ENCODE data around the gene PATE4.
"Not testable (repeated sequence)": the region's sequence is repeated elsewhere in the genome, so short reads cannot be mapped to it uniquely, and the experiment has no call there.

PATE4 gene

DNA sequence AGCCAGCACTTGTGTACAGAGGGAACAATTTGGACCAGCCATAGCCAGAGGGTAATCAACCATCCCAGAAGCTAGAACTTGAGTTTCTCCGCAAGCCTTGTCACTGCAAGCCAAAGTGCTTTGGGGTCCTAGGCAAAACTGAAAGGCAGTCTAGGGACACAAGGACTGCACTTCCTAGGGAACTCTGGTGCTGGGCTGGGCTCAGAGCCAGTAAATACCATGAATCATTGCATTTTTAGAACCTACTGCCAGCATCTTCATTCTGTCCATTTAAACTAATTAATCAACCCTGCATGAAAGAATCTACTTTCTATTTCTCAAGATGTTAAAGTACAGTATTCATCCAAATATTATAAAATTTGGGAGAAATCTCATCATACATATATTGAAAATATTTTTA, 25.2 kb upstream of the PATE4 start:
- ChIA-PET POLR2A (no interaction called here), CTCF (no interaction called here)
- no peak for DNase-seq (ENCODE audit: extremely low spot score)
- TF ChIP-seq HDGF (IDR thresholded peaks at IDR 0.05; ENCODE audit: borderline replicate concordance) (no peak), CTBP1 (IDR thresholded peaks at IDR 0.05; ENCODE audit: borderline replicate concordance) (no peak), FOXM1 (IDR thresholded peaks at IDR 0.05; ENCODE audit: borderline replicate concordance) (no peak), LEF1 (IDR thresholded peaks at IDR 0.05; ENCODE audit: borderline replicate concordance) (no peak), FOXA1 (IDR thresholded peaks at IDR 0.05) (no peak), ARNT (IDR thresholded peaks at IDR 0.05) (no peak)

DNA sequence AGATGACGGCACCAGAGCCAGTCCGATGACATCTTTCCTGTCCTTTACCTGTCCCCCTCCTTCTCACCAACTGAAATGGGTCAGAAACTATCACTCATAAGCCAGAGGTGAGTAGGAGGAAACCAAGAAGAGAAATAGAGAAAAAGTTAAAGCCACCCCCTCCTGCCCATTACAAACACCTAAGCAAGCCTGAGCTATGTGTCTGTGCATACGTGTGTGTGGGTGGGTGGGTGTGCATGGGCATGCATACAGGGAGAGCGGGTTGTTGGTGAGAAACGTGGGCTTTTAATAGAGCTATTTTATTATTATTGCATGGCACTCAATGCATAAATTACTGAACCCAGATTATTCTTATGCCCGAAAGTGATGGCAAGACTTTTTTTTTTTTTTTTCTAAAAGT, 2.6 kb downstream of the PATE4 start:
- no peak for DNase-seq (ENCODE audit: extremely low spot score)
- POLR2A ChIA-PET = interaction anchor here (0.6 kb wide), 1 partner anchor 399 kb away, joined by 3 read pairs; no protein-coding TSS in a partner anchor
- TF ChIP-seq FOXA1 (IDR thresholded peaks at IDR 0.05) (no peak), NFRKB (IDR thresholded peaks at IDR 0.05) (no peak), SUZ12 (IDR thresholded peaks at IDR 0.05) (no peak)
- CTCF ChIA-PET = no interaction called here

DNA sequence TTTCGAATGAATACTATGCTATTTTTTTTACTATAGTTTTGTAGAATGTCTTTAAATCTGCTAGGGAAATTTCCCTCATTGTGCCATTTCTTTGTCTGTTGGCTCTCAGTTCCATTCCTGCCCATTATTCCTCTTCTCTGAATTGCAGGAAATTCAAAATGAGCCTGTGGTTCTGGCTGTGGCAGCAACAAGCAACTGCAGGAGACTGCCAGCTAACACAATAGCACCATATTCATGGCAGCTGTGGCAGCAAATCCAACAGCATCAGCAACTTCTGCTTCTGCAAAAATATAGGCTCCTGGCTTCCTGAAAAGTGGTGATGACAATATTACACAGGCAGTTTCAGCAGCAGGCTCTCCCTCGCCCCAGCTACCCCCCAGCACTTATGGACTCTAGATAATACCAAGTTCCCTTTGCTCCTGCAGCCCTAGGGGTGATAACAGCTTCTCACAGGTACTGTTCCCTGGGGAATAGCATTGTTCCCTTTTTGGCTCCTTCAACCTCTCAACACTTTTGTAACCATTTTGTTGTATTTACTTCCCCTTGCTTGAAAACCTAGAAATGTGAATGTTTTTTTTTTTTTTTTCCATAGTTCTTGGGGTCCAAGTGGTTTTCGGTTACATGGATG, 9.3 kb downstream of the PATE4 start:
- CTCF ChIA-PET = no interaction called here
- no peak for DNase-seq (ENCODE audit: extremely low spot score)
- no peak for TF ChIP-seq CTBP1 (IDR thresholded peaks at IDR 0.05; ENCODE audit: borderline replicate concordance)
- no peak for TF ChIP-seq L3MBTL2 (conservative IDR thresholded peaks at IDR 0.05)
- TF ChIP-seq SP1 (IDR thresholded peaks at IDR 0.05) = no peak
- no peak for TF ChIP-seq ELF4 (IDR thresholded peaks at IDR 0.05)
- no peak for TF ChIP-seq BHLHE40 (IDR thresholded peaks at IDR 0.05; ENCODE audit: borderline replicate concordance)
- TF ChIP-seq FOXK2 (IDR thresholded peaks at IDR 0.05) = no peak
- no peak for TF ChIP-seq FOXM1 (IDR thresholded peaks at IDR 0.05; ENCODE audit: borderline replicate concordance)
- TF ChIP-seq HDGF (IDR thresholded peaks at IDR 0.05; ENCODE audit: borderline replicate concordance) = no peak
- no peak for TF ChIP-seq ZNF384 (IDR thresholded peaks at IDR 0.05)
- TF ChIP-seq, protein P1, sequence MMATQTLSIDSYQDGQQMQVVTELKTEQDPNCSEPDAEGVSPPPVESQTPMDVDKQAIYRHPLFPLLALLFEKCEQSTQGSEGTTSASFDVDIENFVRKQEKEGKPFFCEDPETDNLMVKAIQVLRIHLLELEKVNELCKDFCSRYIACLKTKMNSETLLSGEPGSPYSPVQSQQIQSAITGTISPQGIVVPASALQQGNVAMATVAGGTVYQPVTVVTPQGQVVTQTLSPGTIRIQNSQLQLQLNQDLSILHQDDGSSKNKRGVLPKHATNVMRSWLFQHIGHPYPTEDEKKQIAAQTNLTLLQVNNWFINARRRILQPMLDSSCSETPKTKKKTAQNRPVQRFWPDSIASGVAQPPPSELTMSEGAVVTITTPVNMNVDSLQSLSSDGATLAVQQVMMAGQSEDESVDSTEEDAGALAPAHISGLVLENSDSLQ (IDR thresholded peaks at IDR 0.05) = no peak
- no peak for TF ChIP-seq ARNT (IDR thresholded peaks at IDR 0.05)
- TF ChIP-seq LEF1 (IDR thresholded peaks at IDR 0.05; ENCODE audit: borderline replicate concordance) = no peak
- no peak for TF ChIP-seq NFRKB (IDR thresholded peaks at IDR 0.05)
- TF ChIP-seq FOXA1 (IDR thresholded peaks at IDR 0.05) = no peak
- no peak for TF ChIP-seq TARDBP (IDR thresholded peaks at IDR 0.05)
- POLR2A ChIA-PET = no interaction called here

DNA sequence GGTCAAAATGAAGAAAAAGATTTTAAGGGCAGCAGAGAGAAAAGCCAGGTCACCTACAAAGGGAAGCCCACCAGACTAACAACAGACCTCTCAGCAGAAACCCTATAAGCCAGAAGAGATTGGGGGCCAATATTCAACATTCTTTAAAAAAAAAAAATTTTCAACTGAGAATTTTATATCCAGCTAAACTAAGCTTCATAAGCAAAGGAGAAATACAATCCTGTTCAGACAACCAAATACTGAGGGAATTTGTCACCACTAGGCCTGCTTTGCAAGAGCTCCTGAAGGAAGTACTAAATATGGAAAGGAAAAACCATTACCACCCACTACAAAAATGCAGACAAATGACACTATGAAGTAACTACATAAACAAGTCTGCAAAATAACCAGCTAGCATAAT, 13.1 kb downstream of the PATE4 start:
- no peak for DNase-seq (ENCODE audit: extremely low spot score)
- ChIA-PET POLR2A (no interaction called here), CTCF (no interaction called here)
- no peak for TF ChIP-seq SUZ12 (IDR thresholded peaks at IDR 0.05)
- TF ChIP-seq FOXM1 (IDR thresholded peaks at IDR 0.05; ENCODE audit: borderline replicate concordance) = no peak
- no peak for TF ChIP-seq BHLHE40 (IDR thresholded peaks at IDR 0.05; ENCODE audit: borderline replicate concordance)
- no peak for TF ChIP-seq L3MBTL2 (conservative IDR thresholded peaks at IDR 0.05)
- no peak for TF ChIP-seq CTBP1 (IDR thresholded peaks at IDR 0.05; ENCODE audit: borderline replicate concordance)
- TF ChIP-seq ARNT (IDR thresholded peaks at IDR 0.05) = no peak
- no peak for TF ChIP-seq FOXA1 (IDR thresholded peaks at IDR 0.05)
- no peak for TF ChIP-seq HDGF (IDR thresholded peaks at IDR 0.05; ENCODE audit: borderline replicate concordance)
- no peak for TF ChIP-seq TARDBP (IDR thresholded peaks at IDR 0.05)
- TF ChIP-seq FOXK2 (IDR thresholded peaks at IDR 0.05) = no peak
- TF ChIP-seq SP1 (IDR thresholded peaks at IDR 0.05) = no peak
- no peak for TF ChIP-seq ELF4 (IDR thresholded peaks at IDR 0.05)
- TF ChIP-seq NFRKB (IDR thresholded peaks at IDR 0.05) = no peak
- TF ChIP-seq LEF1 (IDR thresholded peaks at IDR 0.05; ENCODE audit: borderline replicate concordance) = no peak
- TF ChIP-seq, protein P1 (IDR thresholded peaks at IDR 0.05) = no peak
- TF ChIP-seq ZNF384 (IDR thresholded peaks at IDR 0.05) = no peak

DNA sequence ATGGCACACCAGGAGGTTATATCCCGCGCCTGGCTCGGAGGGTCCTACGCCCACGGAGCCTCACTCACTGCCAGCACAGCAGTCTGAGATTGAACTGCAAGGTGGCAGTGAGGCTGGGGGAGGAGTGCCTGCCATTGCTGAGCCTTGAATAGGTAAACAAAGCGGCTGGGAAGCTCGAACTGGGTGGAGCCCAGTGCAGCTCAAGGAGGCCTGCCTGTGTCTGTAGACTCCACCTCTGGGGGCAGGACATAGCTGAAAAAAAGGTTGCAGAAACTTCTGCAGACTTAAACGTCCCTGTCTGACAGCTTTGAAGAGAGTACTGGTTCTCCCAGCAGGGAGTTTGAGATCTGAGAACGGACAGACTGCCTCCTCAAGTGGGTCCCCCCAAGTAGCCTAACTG, 24.6 kb downstream of the PATE4 start:
- DNase-seq (ENCODE audit: extremely low spot score); CTCF ChIA-PET; POLR2A ChIA-PET: not testable (repeated sequence)

DNA sequence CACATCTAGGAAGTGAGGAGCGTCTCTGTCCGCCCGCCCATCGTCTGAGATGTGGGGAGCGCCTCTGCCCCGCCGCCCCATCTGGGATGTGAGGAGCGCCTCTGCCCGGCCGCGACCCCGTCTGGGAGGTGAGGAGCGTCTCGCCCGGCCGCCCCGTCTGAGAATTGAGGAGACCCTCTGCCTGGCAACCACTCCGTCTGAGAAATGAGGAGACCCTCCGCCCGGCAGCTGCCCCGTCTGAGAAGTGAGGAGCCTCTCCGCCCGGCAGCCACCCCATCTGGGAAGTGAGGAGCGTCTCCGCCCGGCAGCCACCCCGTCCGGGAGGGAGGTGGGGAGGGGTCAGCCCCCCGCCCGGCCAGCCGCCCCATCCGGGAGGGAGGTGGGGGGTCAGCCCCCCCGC, 29.7 kb downstream of the PATE4 start:
- CTCF ChIA-PET; DNase-seq (ENCODE audit: extremely low spot score); POLR2A ChIA-PET: not testable (repeated sequence)

DNA sequence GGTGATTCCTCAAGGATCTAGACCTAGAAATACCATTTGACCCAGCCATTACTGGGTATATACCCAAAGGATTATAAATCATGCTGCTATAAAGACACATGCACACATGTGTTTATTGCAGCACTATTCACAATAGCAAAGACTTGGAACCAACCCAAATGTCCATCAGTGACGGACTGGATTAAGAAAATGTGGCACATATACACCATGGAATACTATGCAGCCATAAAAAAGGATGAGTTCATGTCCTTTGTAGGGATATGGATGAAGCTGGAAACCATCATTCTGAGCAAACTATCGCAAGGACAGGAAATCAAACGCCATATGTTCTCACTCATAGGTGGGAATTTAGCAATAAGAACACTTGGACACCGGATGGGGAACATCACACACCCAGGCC, 32.2 kb downstream of the PATE4 start:
- DNase-seq (ENCODE audit: extremely low spot score); POLR2A ChIA-PET; CTCF ChIA-PET: not testable (repeated sequence)

DNA sequence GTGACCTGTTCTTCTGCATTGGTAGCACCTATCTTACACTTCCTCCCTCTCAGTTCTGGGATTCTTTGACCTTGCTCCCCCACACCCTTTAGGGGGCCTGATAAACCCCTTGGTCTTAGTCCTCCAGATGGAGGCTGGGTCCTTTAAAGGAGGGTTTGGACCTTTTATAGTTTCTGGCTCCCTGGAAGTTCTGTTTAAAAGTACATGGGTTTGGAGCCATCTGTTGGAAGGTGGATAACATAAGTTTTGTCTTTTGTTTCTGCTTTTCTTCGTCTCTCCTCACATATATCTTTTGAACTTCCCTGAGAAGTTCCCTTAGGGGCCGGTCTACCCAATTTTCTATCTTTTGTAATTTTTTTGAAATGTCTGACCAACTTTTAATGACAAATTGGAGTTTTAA, 36.4 kb downstream of the PATE4 start:
- DNase-seq (ENCODE audit: extremely low spot score) = no peak
- TF ChIP-seq ELF4 (IDR thresholded peaks at IDR 0.05) = no peak
- TF ChIP-seq, protein P1 (IDR thresholded peaks at IDR 0.05) = no peak
- POLR2A ChIA-PET = no interaction called here
- CTCF ChIA-PET = interaction anchor here (0.7 kb wide), 1 partner anchor 23 kb away, joined by 3 read pairs; no protein-coding TSS in a partner anchor
